ENCODE data around the gene RBFOX1. TPM values are rescaled to one million over a fixed set of nuclear protein-coding genes. Genes with fewer than 3 reads are reported as not detected.

Gene RBFOX1
- total RNA-seq, 1 donor from 2014 or later: 0.55 TPM

GRCh38 chr16:7372095-7372494 is 39.5 kb downstream of the RBFOX1 start:
- no peak for DNase-seq (ENCODE audit: low spot score)

- no peak for DNase-seq (ENCODE audit: low spot score)
Observed at GRCh38 chr16:7373776-7374175, 41.1 kb downstream of the RBFOX1 start.

GRCh38 chr16:7374614-7375174 is 42.0 kb downstream of the RBFOX1 start:
- no peak for DNase-seq (ENCODE audit: low spot score)

GRCh38 chr16:7376227-7376626 is 43.6 kb downstream of the RBFOX1 start:
- no peak for DNase-seq (ENCODE audit: low spot score)

GRCh38 chr16:7377231-7377630 is 44.6 kb downstream of the RBFOX1 start:
- DNase-seq (ENCODE audit: low spot score): no peak

- DNase-seq (ENCODE audit: low spot score): no peak
Observed at GRCh38 chr16:7378024-7378695, 45.5 kb downstream of the RBFOX1 start.

GRCh38 chr16:7380441-7380840 is 47.8 kb downstream of the RBFOX1 start:
- DNase-seq (ENCODE audit: low spot score): no peak

GRCh38 chr16:7380911-7381310 is 48.3 kb downstream of the RBFOX1 start:
- DNase-seq (ENCODE audit: low spot score): no peak

- no peak for DNase-seq (ENCODE audit: low spot score)
Observed at GRCh38 chr16:7381671-7382070, 49.0 kb downstream of the RBFOX1 start.

GRCh38 chr16:7382521-7382920 is 49.9 kb downstream of the RBFOX1 start:
- DNase-seq (ENCODE audit: low spot score): no peak

GRCh38 chr16:7390974-7391373 is 58.3 kb downstream of the RBFOX1 start:
- DNase-seq (ENCODE audit: low spot score): no peak

GRCh38 chr16:7391694-7392093 is 59.0 kb downstream of the RBFOX1 start:
- no peak for DNase-seq (ENCODE audit: low spot score)

GRCh38 chr16:7392206-7392605 is 59.6 kb downstream of the RBFOX1 start:
- no peak for DNase-seq (ENCODE audit: low spot score)

GRCh38 chr16:7393680-7394079 is 61.0 kb downstream of the RBFOX1 start:
- DNase-seq (ENCODE audit: low spot score): no peak

- no peak for DNase-seq (ENCODE audit: low spot score)
Observed at GRCh38 chr16:7394720-7395336, 62.2 kb downstream of the RBFOX1 start.

- DNase-seq (ENCODE audit: low spot score): no peak
Observed at GRCh38 chr16:7397901-7398300, 65.3 kb downstream of the RBFOX1 start.

- DNase-seq (ENCODE audit: low spot score): no peak
Observed at GRCh38 chr16:7398536-7398935, 65.9 kb downstream of the RBFOX1 start.

- no peak for DNase-seq (ENCODE audit: low spot score)
Observed at GRCh38 chr16:7399296-7399695, 66.7 kb downstream of the RBFOX1 start.

GRCh38 chr16:7400117-7400890 is 67.7 kb downstream of the RBFOX1 start:
- no peak for DNase-seq (ENCODE audit: low spot score)

- no peak for DNase-seq (ENCODE audit: low spot score)
Observed at GRCh38 chr16:7404217-7404616, 71.6 kb downstream of the RBFOX1 start.

- DNase-seq (ENCODE audit: low spot score): peak; percentile 16
Observed at GRCh38 chr16:7405166-7405565, 72.5 kb downstream of the RBFOX1 start.

- DNase-seq (ENCODE audit: low spot score): no peak
Observed at GRCh38 chr16:7408700-7409365, 76.2 kb downstream of the RBFOX1 start.
